K562 (cell line): Measurements from ENCODE around the gene KLK1. TPM values are rescaled to one million over a fixed set of nuclear protein-coding genes. Genes with fewer than 3 reads are reported as not detected.

Experiments
- BHLHE40 ChIP-seq: IDR thresholded peaks from 2 replicates; pipeline ENCODE4 v1.6.1; 2011; ENCODE audit warnings: low read length, improper control_type of control experiment
- CREM ChIP-seq: IDR thresholded peaks from 2 replicates; pipeline ENCODE4 v1.6.1; 2014; ENCODE audit warnings: antibody characterized with exemption, low read depth
- CXXC5 ChIP-seq: fragments of 250-450 bp; sonication (Bioruptor Pico); IDR thresholded peaks from 2 replicates; pipeline ENCODE4 v1.8.0; 2022; ENCODE audit warnings: inconsistent platforms, mild to moderate bottlenecking, moderate library complexity
- DIDO1 ChIP-seq: fragments of 450-650 bp; IDR thresholded peaks from 2 replicates; pipeline ENCODE4 v1.6.1; 2016; ENCODE audit warnings: low read depth, missing biosample characterization, missing genetic modification characterization
- ELF1 ChIP-seq: fragments of 200-800 bp; sonication (Bioruptor generic); IDR thresholded peaks from 2 replicates; pipeline ENCODE4 v1.6.1; 2016; ENCODE audit warnings: missing genetic modification characterization, missing compliant biosample characterization
- NFIC ChIP-seq: fragments of 450-650 bp; IDR thresholded peaks from 2 replicates; pipeline ENCODE4 v1.6.1; 2017; ENCODE audit warnings: mild to moderate bottlenecking, inconsistent platforms
- NR2F6 ChIP-seq: fragments of 450-650 bp; formaldehyde crosslinking; IDR thresholded peaks from 2 replicates; pipeline ENCODE4 v1.4.0; 2020; ENCODE audit warnings: mild to moderate bottlenecking
- POLR2G ChIP-seq: fragments of 200-400 bp; formaldehyde crosslinking; IDR thresholded peaks from 2 replicates; pipeline ENCODE4 v1.6.1; 2017; ENCODE audit warnings: low read depth, mild to moderate bottlenecking, antibody characterized with exemption, low read length, moderate library complexity
- SFPQ ChIP-seq: fragments of 200-400 bp; formaldehyde crosslinking; IDR thresholded peaks from 2 replicates; pipeline ENCODE4 v1.6.1; 2017; ENCODE audit warnings: mild to moderate bottlenecking, low read depth, low read length, moderate library complexity
- SOX6 ChIP-seq: fragments of 450-650 bp; IDR thresholded peaks from 2 replicates; pipeline ENCODE4 v1.6.1; 2014; ENCODE audit warnings: mild to moderate bottlenecking
- STAT5B ChIP-seq: fragments of 250-450 bp; sonication (Bioruptor Pico); IDR thresholded peaks from 2 replicates; pipeline ENCODE4 v1.8.0; 2021; ENCODE audit warnings: mild to moderate bottlenecking, inconsistent platforms
- TCF7L2 ChIP-seq: fragments of 150-350 bp; IDR thresholded peaks from 2 replicates; pipeline ENCODE4 v1.6.1; 2016; ENCODE audit warnings: low read depth, mild to moderate bottlenecking, low read length, moderate library complexity
- ZBTB12 ChIP-seq: fragments of 250-450 bp; sonication (Bioruptor Pico); IDR thresholded peaks from 2 replicates; pipeline ENCODE4 v1.4.0; 2020
- ZBTB43 ChIP-seq: sonication (generic); formaldehyde crosslinking; IDR thresholded peaks from 2 replicates; pipeline ENCODE4 v1.8.0; 2023; ENCODE audit warnings: mild to moderate bottlenecking, missing genetic modification reagents
- ZKSCAN3 ChIP-seq: fragments of 250-450 bp; sonication (Bioruptor Pico); IDR thresholded peaks from 2 replicates; pipeline ENCODE4 v1.4.0; 2020
- ZNF239 ChIP-seq: fragments of 250-450 bp; sonication (Bioruptor Pico); IDR thresholded peaks from 2 replicates; pipeline ENCODE4 v1.4.0; 2020; ENCODE audit warnings: mild to moderate bottlenecking
- ZNF586 ChIP-seq: fragments of 450-650 bp; formaldehyde crosslinking; conservative IDR thresholded peaks from 2 replicates; pipeline ENCODE4 v1.4.0; 2020; ENCODE audit warnings: mild to moderate bottlenecking, moderate library complexity
- ZNF696 ChIP-seq: fragments of 250-450 bp; sonication (Bioruptor Pico); conservative IDR thresholded peaks from 2 replicates; pipeline ENCODE4 v1.4.0; 2020; ENCODE audit warnings: mild to moderate bottlenecking, moderate library complexity
- polyA plus RNA-seq, 8 experiments: library from polyadenylated mRNA; depleted of rRNA in 4 of 8; stranded (reverse) in 5 of 8; unstranded in 3 of 8; fragments of >200 nt; fragmentation: Nextera tagmentation in 2 of 8; fragmentation: Illumina TruSeq in 1 of 8; extraction: Ambion mirVana in 2 of 8; extraction: Trizol in 1 of 8; gene quantifications; 2 replicates each; pipeline versions ENCODE4 v1.2.1 to v1.2.3, GENCODE V29; 2011 to 2014; ENCODE audit warnings: inconsistent platforms in 1 of 8, missing spikeins in 1 of 8
- total RNA-seq, 7 experiments: library from RNA; depleted of rRNA in 6 of 7; stranded (reverse); fragments of >200 nt in 6 of 7; fragmentation: Illumina TruSeq in 2 of 7; extraction: Trizol in 2 of 7; gene quantifications; 2 replicates each; pipeline versions ENCODE4 v1.2.1 to v1.2.3, GENCODE V29; 2011 to 2021; ENCODE audit warnings: low replicate concordance in 1 of 7
- TF ChIP-seq, protein P1 (sequence below): fragments of 450-650 bp; IDR thresholded peaks from 2 replicates; pipeline ENCODE4 v1.6.1; 2016; ENCODE audit warnings: missing biosample characterization, missing genetic modification characterization
- TF ChIP-seq, protein P2 (sequence below), 2 experiments: fragments of 150-350 bp in 1 of 2; IDR thresholded peaks; 2 replicates each; pipeline ENCODE4 v1.6.1; 2012 to 2016; ENCODE audit warnings: low read depth in 2 of 2, low read length in 2 of 2, mild to moderate bottlenecking in 1 of 2, moderate library complexity in 1 of 2

The KLK1 gene
- total and polyA plus RNA-seq, 9 of the 15 experiments (the other 6 are each of a cell fraction or from before 2014, with no cell fraction given), result 0.87 to 15.4 (median 9.1) TPM

DNA sequence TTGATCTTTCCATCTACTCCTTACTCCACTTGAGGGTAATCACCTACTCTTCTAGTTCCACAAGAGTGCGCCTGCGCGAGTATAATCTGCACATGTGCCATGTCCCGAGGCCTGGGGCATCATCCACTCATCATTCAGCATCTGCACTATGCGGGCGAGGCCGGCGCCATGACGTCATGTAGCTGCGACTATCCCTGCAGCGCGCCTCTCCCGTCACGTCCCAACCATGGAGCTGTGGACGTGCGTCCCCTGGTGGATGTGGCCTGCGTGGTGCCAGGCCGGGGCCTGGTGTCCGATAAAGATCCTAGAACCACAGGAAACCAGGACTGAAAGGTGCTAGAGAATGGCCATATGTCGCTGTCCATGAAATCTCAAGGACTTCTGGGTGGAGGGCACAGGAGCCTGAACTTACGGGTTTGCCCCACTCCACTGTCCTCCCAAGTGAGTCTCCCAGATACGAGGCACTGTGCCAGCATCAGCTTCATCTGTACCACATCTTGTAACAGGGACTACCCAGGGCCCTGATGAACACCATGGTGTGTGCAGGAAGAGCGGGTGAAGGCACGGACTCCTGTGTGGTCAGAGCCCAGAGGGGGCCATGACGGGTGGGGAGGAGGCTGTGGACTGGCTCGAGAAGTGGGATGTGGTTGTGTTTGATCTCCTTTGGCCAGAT is 47.0 kb upstream of the KLK1 start (continued):
- TF ChIP-seq NFIC, result peak; percentile 65
- no peak for TF ChIP-seq SFPQ
- TF ChIP-seq, protein P1, sequence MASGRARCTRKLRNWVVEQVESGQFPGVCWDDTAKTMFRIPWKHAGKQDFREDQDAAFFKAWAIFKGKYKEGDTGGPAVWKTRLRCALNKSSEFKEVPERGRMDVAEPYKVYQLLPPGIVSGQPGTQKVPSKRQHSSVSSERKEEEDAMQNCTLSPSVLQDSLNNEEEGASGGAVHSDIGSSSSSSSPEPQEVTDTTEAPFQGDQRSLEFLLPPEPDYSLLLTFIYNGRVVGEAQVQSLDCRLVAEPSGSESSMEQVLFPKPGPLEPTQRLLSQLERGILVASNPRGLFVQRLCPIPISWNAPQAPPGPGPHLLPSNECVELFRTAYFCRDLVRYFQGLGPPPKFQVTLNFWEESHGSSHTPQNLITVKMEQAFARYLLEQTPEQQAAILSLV (tag), result 0 out of 2 replicates have a peak, but pooled peaks have one; percentile 29
- TF ChIP-seq TCF7L2, result no peak
- peak; percentile 96 for TF ChIP-seq ZBTB12
- TF ChIP-seq NR2F6, result no peak
- TF ChIP-seq ZNF696 (CRISPR knock-in tag), result no peak
- TF ChIP-seq, protein P2, sequence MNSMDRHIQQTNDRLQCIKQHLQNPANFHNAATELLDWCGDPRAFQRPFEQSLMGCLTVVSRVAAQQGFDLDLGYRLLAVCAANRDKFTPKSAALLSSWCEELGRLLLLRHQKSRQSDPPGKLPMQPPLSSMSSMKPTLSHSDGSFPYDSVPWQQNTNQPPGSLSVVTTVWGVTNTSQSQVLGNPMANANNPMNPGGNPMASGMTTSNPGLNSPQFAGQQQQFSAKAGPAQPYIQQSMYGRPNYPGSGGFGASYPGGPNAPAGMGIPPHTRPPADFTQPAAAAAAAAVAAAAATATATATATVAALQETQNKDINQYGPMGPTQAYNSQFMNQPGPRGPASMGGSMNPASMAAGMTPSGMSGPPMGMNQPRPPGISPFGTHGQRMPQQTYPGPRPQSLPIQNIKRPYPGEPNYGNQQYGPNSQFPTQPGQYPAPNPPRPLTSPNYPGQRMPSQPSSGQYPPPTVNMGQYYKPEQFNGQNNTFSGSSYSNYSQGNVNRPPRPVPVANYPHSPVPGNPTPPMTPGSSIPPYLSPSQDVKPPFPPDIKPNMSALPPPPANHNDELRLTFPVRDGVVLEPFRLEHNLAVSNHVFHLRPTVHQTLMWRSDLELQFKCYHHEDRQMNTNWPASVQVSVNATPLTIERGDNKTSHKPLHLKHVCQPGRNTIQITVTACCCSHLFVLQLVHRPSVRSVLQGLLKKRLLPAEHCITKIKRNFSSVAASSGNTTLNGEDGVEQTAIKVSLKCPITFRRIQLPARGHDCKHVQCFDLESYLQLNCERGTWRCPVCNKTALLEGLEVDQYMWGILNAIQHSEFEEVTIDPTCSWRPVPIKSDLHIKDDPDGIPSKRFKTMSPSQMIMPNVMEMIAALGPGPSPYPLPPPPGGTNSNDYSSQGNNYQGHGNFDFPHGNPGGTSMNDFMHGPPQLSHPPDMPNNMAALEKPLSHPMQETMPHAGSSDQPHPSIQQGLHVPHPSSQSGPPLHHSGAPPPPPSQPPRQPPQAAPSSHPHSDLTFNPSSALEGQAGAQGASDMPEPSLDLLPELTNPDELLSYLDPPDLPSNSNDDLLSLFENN (IDR thresholded peaks at IDR 0.05; ENCODE audit: low read depth in 2 of 2, low read length in 2 of 2), result peak in 1 of 2 experiments; percentile 62; a peak in 1 of 4 replicates
- 0 out of 2 replicates have a peak, but pooled peaks have one; percentile 55 for TF ChIP-seq ZBTB43 (CRISPR knock-in tag)
- TF ChIP-seq ELF1 (tag), result no peak
- peak; percentile 56 for TF ChIP-seq POLR2G
- TF ChIP-seq ZNF586 (CRISPR knock-in tag), result no peak
- peak; percentile 69 for TF ChIP-seq SOX6
- TF ChIP-seq CREM, result peak; percentile 100
- no peak for TF ChIP-seq STAT5B
- TF ChIP-seq ZNF239 (CRISPR knock-in tag), result no peak
- no peak for TF ChIP-seq ZKSCAN3 (CRISPR knock-in tag)
- TF ChIP-seq BHLHE40, result peak; percentile 72
- TF ChIP-seq CXXC5, result peak; percentile 96
- TF ChIP-seq DIDO1 (tag), result peak; percentile 95
